ENCODE data around the gene ALOXE3.
"Not testable (repeated sequence)": the region's sequence is repeated elsewhere in the genome, so short reads cannot be mapped to it uniquely, and the experiment has no call there.

The ALOXE3 gene

GRCh38 chr17:8121681-8122421 is 3.5 kb upstream of the ALOXE3 start:
- DNase-seq (ENCODE audit: low read depth), result no peak

DNA sequence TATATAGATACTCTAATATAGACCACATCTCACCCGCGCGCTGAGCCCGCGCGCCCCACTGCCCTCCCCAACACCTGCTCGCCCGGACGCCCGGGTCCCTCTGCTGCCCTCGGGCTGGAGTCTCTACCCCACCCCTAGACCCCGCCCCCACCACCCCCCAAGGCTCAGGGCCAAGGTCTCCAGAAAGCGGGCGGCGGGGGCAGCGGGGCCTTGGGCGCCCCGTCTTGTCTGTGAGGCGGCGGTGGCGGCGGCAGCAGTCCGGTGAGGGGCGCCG is 3.0 kb upstream of the ALOXE3 start:
- DNase-seq (ENCODE audit: low read depth), result no peak

DNA sequence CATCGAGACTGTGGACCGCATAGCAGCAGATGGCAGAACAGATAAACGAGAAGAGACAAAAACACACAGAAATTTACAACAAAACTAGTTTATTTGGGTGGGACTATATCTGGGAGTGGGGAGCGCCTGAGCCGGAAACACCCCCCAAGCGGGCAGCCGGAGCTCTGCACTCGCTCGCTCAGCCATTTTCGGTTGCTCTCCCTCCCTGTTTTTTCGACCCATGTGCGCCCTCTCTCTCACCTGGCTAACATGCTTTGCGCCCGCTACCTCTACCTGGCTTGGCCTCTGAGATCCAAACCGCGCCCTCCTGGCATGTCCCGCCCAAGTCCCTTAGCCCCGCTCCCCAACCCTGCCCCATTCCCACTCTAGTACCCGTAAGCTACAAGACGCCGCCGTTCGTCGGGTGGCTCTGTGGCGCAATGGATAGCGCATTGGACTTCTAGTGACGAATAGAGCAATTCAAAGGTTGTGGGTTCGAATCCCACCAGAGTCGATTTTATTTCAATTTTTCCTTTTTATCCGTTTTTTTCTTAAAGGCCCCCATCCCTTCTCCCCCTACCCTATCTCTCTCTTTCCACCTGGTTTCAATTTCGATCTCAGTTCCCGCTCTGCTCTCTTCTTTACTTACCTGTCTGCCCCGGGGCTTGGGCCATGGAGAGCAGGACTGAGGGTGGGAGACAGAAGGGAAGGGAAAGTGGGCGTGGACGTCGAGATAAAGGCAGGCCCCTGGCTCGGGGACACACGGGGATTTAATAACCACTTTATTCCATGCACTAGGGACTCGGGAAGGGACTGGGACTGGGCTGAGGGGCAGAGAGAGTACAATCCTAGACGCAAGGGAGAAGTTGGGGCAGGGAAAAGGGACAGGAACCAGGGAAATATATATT is 2.4 kb upstream of the ALOXE3 start:
- DNase-seq (ENCODE audit: low read depth), result no peak

- peak; percentile 68 for DNase-seq (ENCODE audit: low read depth)
Measured at GRCh38 chr17:8119581-8120519, 1.5 kb upstream of the ALOXE3 start.

DNA sequence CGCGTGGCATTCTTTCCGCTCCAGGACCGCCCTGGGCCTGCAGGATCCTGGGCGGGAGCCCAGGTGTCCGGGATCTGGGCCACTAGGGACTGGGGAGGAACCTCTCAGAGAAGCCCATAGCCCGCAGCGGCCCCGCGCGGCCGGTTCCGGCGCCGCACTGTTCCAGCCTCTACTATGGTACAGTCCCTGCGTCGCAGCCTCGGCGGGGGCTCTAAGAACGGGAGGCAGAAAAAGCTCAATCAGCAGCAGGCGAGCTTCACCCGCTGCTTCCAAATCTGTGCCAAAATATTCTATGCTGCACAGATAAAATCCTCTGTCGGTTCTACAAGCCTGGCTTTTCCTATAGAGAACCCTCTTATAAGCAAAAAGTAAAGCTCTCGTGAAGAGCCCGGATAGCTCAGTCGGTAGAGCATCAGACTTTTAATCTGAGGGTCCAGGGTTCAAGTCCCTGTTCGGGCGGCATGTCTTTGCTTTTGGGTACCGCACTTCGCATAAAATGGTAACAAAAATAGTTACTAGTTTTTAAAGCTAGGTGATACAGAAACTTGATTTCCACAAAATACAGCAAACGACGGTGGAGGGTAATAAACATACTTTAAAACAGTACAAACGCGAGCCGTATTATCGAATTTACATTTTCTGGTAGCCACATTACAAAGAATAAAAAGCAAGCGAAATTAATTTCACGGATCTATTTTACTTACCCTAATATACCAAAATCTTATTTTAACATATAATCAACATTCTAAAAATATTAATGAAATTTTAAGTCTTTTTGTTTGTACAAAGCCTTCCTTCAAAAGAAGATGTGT is 661 bp upstream of the ALOXE3 start:
- peak; percentile 80 for DNase-seq (ENCODE audit: low read depth)

DNA sequence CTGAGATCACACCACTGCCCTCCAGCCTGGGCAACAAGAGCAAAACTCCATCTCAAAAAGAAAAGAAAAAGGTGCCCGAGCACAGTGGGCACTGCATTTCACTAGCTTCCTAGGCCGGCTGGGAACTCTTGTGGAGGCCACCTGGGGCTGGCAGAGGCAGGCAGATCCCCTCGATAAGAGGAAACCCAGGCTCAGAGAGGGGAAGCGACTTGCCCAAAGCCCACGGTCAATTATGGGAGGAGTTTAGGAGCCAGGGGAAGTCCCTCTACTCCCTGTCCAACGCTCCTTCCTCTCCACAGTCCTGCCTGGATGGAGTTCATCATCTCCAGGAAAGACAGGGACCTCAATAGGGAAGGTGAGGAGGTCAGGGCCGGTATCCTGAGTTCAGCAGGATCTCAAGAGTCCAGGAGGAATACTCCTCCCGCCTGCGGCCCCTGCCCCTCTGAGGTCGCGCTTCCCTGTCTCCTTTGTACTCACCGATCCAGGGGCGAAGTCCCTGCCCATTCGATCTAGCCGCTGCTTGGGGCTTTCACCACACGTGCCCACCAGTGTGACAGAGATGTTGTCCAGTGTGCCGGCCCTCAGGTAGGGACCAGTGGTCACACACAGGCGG is 841 bp downstream of the ALOXE3 start:
- no peak for DNase-seq (ENCODE audit: low read depth)

- no peak for DNase-seq (ENCODE audit: low read depth)
Measured at GRCh38 chr17:8116776-8117175, 1.5 kb downstream of the ALOXE3 start.

DNA sequence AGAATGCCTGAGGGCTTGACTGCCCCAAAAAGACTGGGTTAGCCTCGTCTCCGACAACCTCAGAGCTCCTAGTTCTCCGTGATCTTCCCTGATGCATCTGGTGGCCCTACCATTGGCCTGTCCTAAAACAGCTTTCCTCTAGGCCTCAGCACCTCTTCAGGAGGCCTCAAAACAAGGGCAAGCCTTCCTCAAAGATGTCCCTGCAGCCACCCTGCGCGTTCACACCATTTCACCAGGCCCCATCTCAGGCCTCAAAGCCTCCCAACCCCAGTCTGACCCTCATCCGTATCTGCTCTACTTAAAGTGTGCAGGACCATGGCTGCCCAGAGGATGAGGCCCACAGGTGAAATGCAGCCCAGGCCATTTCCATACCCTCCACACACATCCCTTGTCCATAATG is 7.4 kb downstream of the ALOXE3 start:
- no peak for DNase-seq (ENCODE audit: low read depth)

DNA sequence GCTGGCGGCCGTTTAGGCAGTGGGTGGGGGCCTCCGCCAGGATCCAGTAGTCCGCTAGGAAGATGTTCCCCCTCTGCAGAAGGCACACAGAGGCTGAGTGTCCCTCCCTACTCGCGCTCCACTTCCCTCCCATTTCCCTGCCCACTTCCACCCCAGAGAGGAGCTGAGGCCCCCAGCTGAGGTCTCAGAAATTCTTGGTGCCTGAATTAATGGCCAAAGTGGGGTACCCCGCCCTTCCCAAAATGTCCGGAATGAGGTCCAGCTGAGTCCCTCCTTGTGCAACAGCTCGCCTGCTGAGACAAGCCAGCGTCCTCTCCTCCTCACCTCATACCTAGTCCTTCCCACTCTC is 7.9 kb downstream of the ALOXE3 start:
- no peak for DNase-seq (ENCODE audit: low read depth)

DNA sequence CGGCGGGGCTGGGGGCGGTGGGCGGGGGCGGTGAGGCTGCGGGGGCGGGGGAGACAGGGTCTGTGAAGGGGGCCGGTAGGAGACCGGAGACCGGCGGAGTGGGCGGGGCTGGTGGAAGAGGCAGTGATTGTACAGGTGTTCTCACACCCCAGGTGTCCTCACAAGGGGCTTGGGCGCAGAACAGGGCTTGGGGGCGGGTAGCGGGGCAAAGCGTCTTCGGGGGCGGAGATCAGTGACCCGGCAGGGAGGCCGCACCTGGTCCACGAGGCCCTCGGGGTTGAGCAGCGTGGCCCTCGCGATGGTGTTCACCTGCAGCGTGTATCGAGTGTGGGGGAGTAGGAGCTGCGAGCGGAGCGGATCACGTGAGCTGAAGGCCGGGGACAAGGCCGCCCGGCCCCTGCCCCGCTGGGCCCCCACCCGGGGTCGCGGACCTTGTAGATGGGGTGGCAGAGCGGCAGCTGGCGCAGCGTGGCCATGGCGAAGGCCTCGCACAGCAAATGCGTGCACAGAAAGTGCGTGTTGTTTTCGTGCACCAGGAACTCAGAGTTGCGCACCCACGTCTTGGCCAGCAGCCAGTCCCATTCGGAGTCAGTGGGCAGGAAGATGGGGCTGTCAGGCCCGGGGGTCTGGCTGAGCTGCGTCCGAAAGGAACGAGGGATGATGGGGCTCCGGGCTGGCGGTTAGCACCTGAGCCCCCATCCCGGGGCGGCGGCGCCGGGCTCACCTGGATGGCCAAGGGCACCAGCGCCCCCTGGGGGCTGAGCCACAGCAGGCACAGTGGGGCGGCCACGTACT is 8.5 kb downstream of the ALOXE3 start:
- peak; percentile 82 for DNase-seq (ENCODE audit: low read depth)

DNA sequence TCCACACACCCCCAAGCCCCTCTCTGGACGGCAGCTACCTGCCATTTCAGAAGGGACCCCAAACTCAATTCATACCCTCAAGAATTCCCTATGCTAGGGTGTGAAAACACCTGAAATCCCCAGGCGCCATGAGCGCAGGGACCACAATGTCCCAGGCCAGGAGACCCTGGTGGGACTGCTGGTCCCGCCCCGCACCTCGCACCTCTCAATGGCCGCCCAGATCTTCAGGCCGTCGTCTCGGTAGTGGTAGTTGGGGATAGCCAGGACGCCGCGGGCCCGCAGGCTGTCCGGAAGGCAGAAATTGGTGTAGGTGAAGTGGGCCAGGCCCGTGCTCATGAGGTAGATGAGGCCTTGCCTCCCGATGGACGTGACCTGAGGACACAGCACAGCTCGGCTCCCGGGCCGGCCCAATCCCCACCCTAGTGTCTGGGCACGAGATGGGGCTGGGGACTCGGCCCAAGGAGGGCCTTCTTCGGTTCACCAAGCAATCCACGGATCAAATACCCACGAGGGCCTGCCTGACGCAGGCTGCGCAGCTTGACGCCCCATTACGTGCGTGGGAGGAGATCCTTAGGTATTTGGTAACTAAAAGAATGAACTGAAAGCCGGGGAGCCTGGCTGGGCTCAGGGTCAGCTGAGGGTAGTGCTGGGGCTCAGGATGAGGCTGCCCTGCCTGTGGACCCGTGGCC is 9.2 kb downstream of the ALOXE3 start:
- no peak for DNase-seq (ENCODE audit: low read depth)

DNA sequence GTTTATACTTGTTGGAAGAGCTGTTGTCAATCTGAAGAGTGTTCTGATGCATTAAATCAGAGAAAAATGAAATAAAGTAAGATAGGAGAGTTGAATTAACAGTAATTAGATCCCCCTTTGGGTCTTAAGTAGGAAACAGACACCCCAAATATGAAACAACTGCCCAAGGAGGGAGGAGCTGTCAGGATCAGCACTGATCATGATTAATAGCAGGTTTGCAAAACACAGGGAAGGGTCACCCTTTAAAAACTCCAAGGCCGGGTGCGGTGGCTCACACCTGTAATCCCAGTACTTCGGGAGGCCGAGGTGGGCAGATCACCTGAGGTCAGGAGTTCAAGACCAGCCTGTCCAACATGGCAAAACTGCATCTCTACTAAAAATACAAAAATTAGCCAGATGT is 11.3 kb downstream of the ALOXE3 start:
- not testable (repeated sequence) for DNase-seq (ENCODE audit: low read depth)

DNA sequence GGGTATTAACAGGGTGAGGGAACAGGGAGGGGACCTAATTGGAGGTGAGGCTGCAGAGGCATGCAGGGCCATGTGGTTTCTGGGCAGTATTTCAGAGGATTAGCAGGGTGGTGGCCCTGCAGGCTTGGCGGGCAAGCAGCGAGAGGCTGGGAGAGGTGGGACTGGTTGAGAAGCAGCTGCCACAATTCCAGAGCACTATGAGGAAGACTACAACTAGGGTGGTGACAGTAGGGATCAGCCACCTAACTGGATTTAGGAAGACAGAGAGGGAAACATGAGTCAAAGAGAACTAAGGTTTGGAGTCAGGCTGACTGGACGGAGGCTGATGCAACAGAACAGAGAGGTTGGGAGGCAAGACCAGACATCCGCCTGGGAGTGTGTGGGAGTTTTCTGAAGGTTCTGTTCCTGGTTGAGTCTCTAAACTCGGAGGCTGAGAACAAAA is 12.3 kb downstream of the ALOXE3 start:
- no peak for DNase-seq (ENCODE audit: low read depth)

GRCh38 chr17:8104911-8105310 is 13.4 kb downstream of the ALOXE3 start:
- no peak for DNase-seq (ENCODE audit: low read depth)

DNA sequence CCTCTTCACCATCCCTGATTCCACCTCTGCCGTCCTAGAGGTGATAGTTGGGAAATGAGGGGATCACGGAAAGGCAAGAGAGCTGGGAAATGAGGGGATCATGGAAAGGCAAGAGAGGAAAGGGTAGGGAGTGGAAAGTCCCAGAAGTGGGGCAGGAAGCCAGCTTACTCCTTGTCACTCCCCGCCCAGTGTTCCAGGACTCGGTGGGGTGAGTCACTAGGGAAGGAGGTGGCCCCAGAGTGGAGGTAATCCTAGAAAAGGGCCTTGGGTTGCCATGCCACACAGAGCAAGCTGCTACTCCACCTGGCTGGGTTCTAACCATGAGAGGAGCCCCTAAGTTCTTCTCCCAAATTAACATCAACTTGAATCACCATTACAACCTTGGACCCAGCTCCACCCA is 14.8 kb downstream of the ALOXE3 start:
- DNase-seq (ENCODE audit: low read depth), result no peak

GRCh38 chr17:8101721-8102120 is 16.6 kb downstream of the ALOXE3 start:
- DNase-seq (ENCODE audit: low read depth), result no peak

DNA sequence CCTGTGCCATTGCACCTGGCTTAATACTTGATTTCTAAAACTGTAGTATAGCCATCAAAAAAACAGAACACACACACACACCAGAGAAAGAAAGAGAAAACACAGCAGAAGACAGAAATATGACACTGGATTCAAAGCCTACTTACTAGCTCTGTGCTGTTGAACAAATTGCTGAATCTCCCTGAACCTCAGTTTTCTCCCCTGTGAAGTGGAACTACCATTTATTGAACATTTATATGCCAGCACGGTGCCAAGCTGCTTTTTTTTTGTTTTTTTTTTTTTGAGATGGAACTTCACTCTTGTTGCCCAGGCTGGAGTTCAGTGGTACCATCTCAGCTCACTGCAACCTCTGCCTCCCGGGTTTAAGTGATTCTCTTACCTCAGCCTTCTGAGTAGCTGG is 17.6 kb downstream of the ALOXE3 start:
- DNase-seq (ENCODE audit: low read depth), result no peak

DNA sequence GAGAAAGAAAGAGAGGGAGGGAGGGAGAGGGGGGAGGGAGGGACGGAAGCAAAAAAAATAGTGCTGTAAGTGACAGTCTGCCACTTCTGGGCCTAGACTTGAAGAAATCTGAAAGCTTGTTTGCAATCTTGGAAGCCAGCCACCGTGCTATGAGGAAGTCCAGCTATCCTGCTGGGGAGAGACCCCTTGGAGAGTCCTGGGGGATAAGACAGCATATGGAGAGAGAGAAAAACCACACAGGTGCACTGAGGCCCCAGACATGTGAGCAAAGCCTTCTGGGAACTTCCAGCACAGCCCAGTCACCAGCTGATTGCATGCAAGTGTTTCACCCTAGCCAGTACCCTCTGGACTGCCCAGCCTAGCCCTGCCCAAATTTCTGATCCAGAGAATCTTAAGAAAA is 18.2 kb downstream of the ALOXE3 start:
- DNase-seq (ENCODE audit: low read depth), result no peak

DNA sequence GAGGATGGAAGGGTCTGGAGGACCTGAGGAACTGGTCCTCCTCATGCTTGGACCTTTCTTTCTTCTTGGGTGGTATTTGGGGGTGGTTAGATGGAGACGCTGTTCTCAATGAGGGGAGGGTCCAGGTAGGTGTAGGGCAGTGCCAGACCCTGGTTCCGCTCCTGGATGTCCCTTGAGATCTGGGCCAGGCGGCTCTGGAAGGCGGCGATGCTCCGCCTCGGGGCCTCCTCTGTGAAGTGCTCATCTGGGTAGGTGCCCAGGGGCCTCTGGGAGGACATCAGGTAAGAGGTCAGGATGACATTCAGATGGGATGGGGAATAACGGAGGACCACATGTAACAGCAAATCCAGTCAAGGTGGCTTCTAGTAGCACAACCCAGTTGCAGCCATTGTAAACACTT is 21.8 kb downstream of the ALOXE3 start:
- no peak for DNase-seq (ENCODE audit: low read depth)

DNA sequence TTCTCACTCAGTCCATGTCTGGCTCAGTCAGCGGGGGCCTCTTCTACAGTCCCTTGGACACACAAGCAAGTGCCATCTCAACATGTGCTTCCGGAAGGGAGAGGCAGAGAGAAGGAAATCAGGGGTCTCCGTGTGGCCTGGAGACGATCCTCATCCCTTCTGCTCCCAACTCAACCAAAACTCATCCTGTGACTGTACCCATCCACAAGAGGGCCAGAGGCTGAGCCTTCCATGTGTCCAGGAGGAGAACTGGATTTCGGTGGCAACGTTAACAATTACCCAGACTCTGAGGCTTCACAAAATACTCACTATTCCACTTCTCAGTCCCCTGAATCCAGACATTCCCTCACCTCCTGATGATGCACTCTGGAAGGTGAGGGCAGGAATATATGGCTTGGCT is 23.0 kb downstream of the ALOXE3 start:
- no peak for DNase-seq (ENCODE audit: low read depth)

Measured in activated T-cell treated with anti-CD3 and anti-CD28 coated beads for 1 hour (primary cell).